GM18505 (cell line): Measurements from ENCODE around the gene MYOZ2.
"Not testable (repeated sequence)": the region's sequence is repeated elsewhere in the genome, so short reads cannot be mapped to it uniquely, and the experiment has no call there.

ENCODE experiments used
- ATAC-seq: cut with Tn5 transposase; IDR thresholded peaks from one replicate; pipeline ENCODE4 v1.9.1; 2021; ENCODE audit not compliant: unreplicated experiment
- POLR2A ChIP-seq: IDR thresholded peaks from 4 replicates; pipeline ENCODE4 v1.6.1; 2011; ENCODE audit warnings: borderline replicate concordance; ENCODE audit not compliant: insufficient read depth, insufficient read length; ENCODE audit errors: extremely low read depth

The MYOZ2 gene

GRCh38 chr4:119138046-119138445, 2.4 kb downstream of the MYOZ2 start:
- no peak for TF ChIP-seq POLR2A
- no peak for ATAC-seq

DNA sequence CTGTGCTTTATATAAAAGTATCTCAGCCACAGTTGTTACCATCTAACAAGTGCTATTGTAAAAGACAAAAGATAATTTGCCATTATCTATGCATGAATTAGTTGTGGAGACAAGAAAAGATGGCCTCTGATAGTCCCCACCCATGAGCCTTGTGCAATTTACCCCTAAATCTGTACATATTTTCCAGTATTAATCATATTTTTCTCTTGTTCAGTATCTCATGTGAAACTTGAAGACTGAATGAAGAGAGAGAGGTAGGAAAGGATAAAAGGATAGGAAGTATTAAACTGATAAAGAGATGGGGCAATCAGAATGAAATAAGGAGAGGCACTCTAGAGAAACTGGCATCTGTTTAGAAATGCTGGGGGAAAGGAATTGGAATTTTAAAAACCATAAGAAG, 3.7 kb downstream of the MYOZ2 start:
- no peak for TF ChIP-seq POLR2A
- ATAC-seq = no peak

GRCh38 chr4:119139822-119140252, 4.2 kb downstream of the MYOZ2 start:
- no peak for ATAC-seq
- TF ChIP-seq POLR2A = no peak

DNA sequence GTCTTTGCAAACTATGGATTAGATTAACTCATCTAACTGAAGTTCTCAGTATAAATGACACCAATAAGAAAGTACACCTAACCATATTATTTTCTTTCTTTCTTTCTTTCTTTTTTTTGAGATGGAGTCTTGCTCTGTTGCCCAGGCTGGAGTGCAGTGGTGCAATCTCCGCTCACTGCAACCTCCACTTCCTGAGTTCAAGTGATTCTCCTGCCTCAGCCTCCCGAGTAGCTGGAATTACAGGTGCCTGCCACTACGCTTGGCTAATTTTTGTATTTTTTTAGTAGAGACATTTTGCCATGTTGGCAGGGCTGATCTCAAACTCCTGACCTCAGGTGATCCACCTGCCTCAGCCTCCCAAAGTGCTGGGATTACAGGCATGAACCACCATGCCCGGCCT, 5.7 kb downstream of the MYOZ2 start:
- not testable (repeated sequence) for ATAC-seq

GRCh38 chr4:119142833-119143232, 7.2 kb downstream of the MYOZ2 start:
- no peak for TF ChIP-seq POLR2A
- no peak for ATAC-seq

- not testable (repeated sequence) for ATAC-seq
These were observed 7.7 kb downstream of the MYOZ2 start for GRCh38 chr4:119143341-119143740.

DNA sequence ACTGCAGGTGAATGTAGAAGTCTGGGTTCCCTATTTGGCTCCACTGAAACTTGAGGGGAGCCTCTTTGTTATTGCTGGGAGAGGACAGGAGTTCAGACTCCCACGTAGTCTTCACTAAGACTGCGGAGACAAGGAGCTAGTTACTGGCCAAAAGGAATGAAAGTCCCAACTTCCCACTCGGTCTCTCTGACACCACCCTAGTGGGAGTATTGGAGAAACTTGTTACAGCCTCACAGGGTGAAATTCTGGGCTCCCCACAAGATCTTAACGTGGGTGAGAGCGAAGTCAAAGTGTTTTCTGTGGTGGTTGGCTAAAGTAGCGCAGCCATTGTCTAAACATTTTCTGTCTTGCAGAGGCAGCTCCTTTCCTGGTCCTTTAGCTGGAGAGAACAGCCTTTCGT, 13.5 kb downstream of the MYOZ2 start:
- TF ChIP-seq POLR2A = no peak
- ATAC-seq = no peak

DNA sequence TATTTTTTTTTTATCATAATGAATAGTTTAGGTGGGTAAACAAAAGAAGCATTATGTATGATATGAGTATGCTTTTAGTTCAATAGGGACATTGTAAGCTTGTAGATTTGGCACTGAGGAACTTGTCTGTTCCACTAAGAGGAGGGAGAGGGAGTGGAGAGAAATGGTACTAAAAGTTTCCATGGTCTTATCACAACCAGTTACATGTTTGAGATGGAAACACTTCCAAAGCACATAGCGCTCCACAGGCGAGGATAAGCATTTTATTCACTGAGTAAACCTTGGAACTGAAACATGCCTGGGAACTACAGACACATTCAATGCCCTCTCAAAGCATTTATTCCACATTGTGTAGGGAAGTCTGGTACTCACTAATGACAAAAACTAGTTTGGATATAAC, 15.5 kb downstream of the MYOZ2 start:
- ATAC-seq = no peak
- no peak for TF ChIP-seq POLR2A

DNA sequence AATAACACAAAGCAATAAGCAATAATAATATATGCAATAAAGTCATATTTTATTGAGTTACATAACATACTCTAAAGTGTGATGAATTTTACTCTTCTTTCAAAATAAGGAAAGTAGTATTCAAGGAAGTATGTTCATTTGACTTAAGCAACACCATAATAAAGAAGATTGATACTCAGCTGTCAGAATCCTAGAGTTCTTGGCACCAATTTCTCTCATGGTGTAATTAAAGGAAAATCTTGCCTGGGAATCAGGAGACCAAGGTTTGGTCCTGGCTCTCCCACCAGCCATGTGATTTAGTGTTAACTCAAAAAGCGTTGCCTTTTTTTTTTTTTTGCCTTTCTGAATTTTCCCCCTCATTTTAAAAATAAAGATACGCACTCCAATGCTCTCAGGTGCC, 17.1 kb downstream of the MYOZ2 start:
- ATAC-seq = no peak
- no peak for TF ChIP-seq POLR2A

GRCh38 chr4:119162174-119162573, 26.5 kb downstream of the MYOZ2 start:
- no peak for ATAC-seq
- no peak for TF ChIP-seq POLR2A

GRCh38 chr4:119165767-119166166, 30.1 kb downstream of the MYOZ2 start:
- no peak for ATAC-seq
- no peak for TF ChIP-seq POLR2A

- no peak for TF ChIP-seq POLR2A
- no peak for ATAC-seq
These were observed 34.6 kb downstream of the MYOZ2 start for GRCh38 chr4:119170195-119170594.

DNA sequence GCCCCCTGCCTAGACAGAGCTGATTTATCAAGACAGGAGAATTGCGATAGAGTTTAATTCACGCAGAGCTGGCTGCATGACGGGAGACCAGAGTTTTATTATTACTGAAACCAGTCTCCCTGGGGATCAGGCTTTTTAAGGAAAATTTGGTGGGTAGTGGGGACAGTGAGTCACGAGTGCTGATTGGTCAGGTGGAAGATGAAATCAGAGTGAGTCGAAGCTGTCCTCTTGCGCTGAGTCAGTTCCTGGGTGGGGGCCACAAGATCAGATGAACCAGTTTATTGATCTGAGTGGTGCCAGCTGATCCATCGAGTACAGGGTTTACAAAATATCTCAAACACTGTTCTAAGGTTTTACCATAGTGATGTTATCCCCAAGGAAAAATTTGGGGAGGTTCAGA, 36.6 kb downstream of the MYOZ2 start:
- ATAC-seq = no peak
- TF ChIP-seq POLR2A = no peak

DNA sequence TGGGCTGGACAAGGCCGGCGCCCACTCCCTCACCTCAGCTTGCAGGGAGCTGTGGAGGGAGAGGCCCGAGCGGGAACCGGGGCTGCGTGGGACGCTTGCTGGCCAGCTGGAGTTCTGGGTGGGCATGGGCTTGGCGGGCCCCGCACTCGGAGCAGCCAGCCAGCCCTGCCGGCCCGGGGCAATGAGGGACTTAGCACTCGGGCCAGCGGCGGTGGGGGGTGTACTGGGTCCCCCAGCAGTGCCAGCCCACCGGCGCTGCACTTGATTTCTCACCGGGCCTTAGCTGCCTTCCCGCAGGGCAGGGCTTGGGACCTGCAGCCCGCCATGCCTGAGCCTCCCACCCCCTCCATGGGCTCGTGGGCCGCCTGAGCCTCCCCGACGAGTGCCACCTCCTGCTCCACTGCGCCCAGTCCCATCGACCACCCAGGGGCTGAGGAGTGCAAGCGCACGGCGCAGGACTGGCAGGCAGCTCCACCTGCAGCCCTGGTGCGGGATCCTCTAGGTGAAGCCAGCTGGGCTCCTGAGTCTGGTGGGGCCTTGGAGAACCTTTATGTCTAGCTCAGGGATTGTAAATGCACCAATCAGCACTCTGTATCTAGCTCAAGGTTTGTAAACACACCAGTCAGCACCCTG, 38.2 kb downstream of the MYOZ2 start:
- ATAC-seq = not testable (repeated sequence)

DNA sequence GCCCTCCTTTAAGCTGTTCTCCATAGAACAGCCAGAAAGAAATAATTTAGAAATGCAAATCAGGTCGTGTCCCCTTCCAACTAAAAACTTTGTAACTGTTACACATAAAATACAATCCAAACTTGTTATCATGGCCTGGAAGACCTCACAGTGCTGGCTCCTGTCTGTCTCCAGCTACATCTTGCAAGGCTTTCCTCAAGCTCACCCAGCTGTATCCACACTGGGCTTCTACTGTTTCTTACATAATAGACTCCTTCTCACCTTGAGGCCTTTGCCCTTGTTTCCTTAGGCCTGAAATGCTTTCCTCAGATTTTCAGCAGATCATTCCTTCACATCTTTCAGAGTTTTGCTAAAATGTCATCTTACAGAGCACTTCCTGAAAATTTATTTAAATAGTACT, 43.4 kb downstream of the MYOZ2 start:
- no peak for ATAC-seq
- no peak for TF ChIP-seq POLR2A
